Vagina (tissue), 2 donors: ENCODE data around the gene ANAPC1.
"Not testable (repeated sequence)": the region's sequence is repeated elsewhere in the genome, so short reads cannot be mapped to it uniquely, and the experiment has no call there.

Experiments used
- POLR2A ChIP-seq, 2 donors: fragments of 450-650 bp; IDR thresholded peaks; one replicate each; pipeline ENCODE4 v1.6.1; 2017; ENCODE audit warnings: antibody characterized with exemption in 2 of 2, mild to moderate bottlenecking in 2 of 2, moderate library complexity in 2 of 2
- POLR2AphosphoS5 ChIP-seq, 2 donors: sonication (generic); formaldehyde crosslinking; IDR thresholded peaks; one replicate each; pipeline ENCODE4 v1.9.0; 2017; ENCODE audit warnings: antibody characterized with exemption in 2 of 2, mild to moderate bottlenecking in 2 of 2, low read depth in 1 of 2; ENCODE audit not compliant: insufficient read depth in 1 of 2
- TF ChIP-seq, protein P1 (sequence below), 3 experiments: fragments of 450-650 bp in 2 of 3; fragments of 200-600 bp in 1 of 3; sonication (generic) in 1 of 3; IDR thresholded peaks; one replicate each; pipeline ENCODE4 v1.5.1; 2017 to 2019; ENCODE audit warnings: antibody characterized with exemption in 3 of 3, mild to moderate bottlenecking in 2 of 3, moderate library complexity in 2 of 3

DNA sequence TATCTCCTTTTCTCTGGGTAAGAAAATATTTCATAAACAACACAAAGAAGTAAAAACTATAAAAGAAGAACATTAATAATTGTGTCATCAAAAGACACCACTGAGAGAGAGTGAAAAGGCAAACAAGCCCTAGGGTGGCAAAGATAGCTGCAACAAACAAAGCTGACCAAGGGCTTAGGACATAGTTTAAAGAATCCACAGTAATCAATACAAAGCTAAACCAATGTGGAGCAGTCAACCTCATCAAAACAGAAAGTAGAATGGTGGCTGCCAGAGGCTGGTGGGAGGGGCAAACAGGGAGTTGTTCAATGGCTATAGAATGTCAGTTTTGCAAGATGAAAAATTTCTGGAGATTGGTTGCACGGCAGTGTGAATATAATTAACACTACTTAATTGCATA lies 93.4 kb downstream of the ANAPC1 start:
- TF ChIP-seq, protein P1, sequence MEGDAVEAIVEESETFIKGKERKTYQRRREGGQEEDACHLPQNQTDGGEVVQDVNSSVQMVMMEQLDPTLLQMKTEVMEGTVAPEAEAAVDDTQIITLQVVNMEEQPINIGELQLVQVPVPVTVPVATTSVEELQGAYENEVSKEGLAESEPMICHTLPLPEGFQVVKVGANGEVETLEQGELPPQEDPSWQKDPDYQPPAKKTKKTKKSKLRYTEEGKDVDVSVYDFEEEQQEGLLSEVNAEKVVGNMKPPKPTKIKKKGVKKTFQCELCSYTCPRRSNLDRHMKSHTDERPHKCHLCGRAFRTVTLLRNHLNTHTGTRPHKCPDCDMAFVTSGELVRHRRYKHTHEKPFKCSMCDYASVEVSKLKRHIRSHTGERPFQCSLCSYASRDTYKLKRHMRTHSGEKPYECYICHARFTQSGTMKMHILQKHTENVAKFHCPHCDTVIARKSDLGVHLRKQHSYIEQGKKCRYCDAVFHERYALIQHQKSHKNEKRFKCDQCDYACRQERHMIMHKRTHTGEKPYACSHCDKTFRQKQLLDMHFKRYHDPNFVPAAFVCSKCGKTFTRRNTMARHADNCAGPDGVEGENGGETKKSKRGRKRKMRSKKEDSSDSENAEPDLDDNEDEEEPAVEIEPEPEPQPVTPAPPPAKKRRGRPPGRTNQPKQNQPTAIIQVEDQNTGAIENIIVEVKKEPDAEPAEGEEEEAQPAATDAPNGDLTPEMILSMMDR (IDR thresholded peaks at IDR 0.05): not testable (repeated sequence)
- TF ChIP-seq POLR2A (IDR thresholded peaks at IDR 0.05); POLR2AphosphoS5 (IDR thresholded peaks at IDR 0.05; ENCODE audit: insufficient read depth in 1 of 2, low read depth in 1 of 2): not testable (repeated sequence)
